ENCODE results near the gene GSKIP.

GSKIP gene

GRCh38 chr14:96380735-96381134 is 17.4 kb downstream of the GSKIP start:
- DNase-seq (ENCODE audit: low spot score): no peak

GRCh38 chr14:96383445-96383844 is 20.1 kb downstream of the GSKIP start:
- DNase-seq (ENCODE audit: low spot score): no peak

GRCh38 chr14:96384053-96384452 is 20.7 kb downstream of the GSKIP start:
- no peak for DNase-seq (ENCODE audit: low spot score)

GRCh38 chr14:96384740-96385139 is 21.4 kb downstream of the GSKIP start:
- DNase-seq (ENCODE audit: low spot score): no peak

- no peak for DNase-seq (ENCODE audit: low spot score)
Observed at GRCh38 chr14:96385385-96385784, 22.1 kb downstream of the GSKIP start.

GRCh38 chr14:96390965-96391292 is 27.6 kb downstream of the GSKIP start:
- no peak for DNase-seq (ENCODE audit: low spot score)

- peak; percentile 99 for DNase-seq (ENCODE audit: low spot score)
Observed at GRCh38 chr14:96391293-96392118, 28.2 kb downstream of the GSKIP start.

GRCh38 chr14:96393071-96393691 is 29.9 kb downstream of the GSKIP start:
- DNase-seq (ENCODE audit: low spot score): no peak

GRCh38 chr14:96394047-96394815 is 30.9 kb downstream of the GSKIP start:
- no peak for DNase-seq (ENCODE audit: low spot score)

GRCh38 chr14:96398432-96398831 is 35.1 kb downstream of the GSKIP start:
- DNase-seq (ENCODE audit: low spot score): no peak

GRCh38 chr14:96398921-96399320 is 35.6 kb downstream of the GSKIP start:
- no peak for DNase-seq (ENCODE audit: low spot score)

GRCh38 chr14:96399405-96399804 is 36.1 kb downstream of the GSKIP start:
- DNase-seq (ENCODE audit: low spot score): no peak

GRCh38 chr14:96400495-96400894 is 37.2 kb downstream of the GSKIP start:
- DNase-seq (ENCODE audit: low spot score): no peak

- no peak for DNase-seq (ENCODE audit: low spot score)
Observed at GRCh38 chr14:96403409-96403808, 40.1 kb downstream of the GSKIP start.

GRCh38 chr14:96405677-96406076 is 42.4 kb downstream of the GSKIP start:
- DNase-seq (ENCODE audit: low spot score): no peak

GRCh38 chr14:96407935-96408570 is 44.7 kb downstream of the GSKIP start:
- no peak for DNase-seq (ENCODE audit: low spot score)

- DNase-seq (ENCODE audit: low spot score): no peak
Observed at GRCh38 chr14:96408608-96409007, 45.3 kb downstream of the GSKIP start.

GRCh38 chr14:96409701-96410100 is 46.4 kb downstream of the GSKIP start:
- DNase-seq (ENCODE audit: low spot score): no peak

- DNase-seq (ENCODE audit: low spot score): no peak
Observed at GRCh38 chr14:96410119-96410518, 46.8 kb downstream of the GSKIP start.

GRCh38 chr14:96413526-96413925 is 50.2 kb downstream of the GSKIP start:
- no peak for DNase-seq (ENCODE audit: low spot score)

GRCh38 chr14:96415559-96415958 is 52.2 kb downstream of the GSKIP start:
- DNase-seq (ENCODE audit: low spot score): no peak

GRCh38 chr14:96416292-96416691 is 53.0 kb downstream of the GSKIP start:
- DNase-seq (ENCODE audit: low spot score): no peak

GRCh38 chr14:96417254-96417653 is 53.9 kb downstream of the GSKIP start:
- no peak for DNase-seq (ENCODE audit: low spot score)

All from AG08395 (cell line).